HG02571 (cell line): ENCODE measurements around the gene IPO13.

Experiments
- ATAC-seq: cut with Tn5 transposase; IDR thresholded peaks from one replicate; pipeline ENCODE4 v1.9.1; 2021; ENCODE audit warnings: mild to moderate bottlenecking, moderate library complexity; ENCODE audit not compliant: unreplicated experiment

IPO13 gene

DNA sequence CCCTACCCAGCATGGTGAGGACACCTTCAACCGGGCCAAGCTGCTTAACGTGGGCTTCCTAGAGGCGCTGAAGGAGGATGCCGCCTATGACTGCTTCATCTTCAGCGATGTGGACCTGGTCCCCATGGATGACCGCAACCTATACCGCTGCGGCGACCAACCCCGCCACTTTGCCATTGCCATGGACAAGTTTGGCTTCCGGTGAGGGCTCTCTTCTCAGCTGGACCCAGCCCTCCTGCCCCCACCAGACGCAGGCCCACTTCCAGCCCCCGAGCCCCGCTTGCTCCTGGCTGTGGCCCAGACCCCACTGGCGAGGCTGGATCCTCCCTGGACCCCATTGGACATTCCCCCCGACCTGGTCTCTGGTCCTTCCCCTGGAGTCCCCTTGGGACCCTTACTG is 38.1 kb downstream of the IPO13 start:
- ATAC-seq = no peak

GRCh38 chr1:43985984-43986595 is 39.3 kb downstream of the IPO13 start:
- ATAC-seq = no peak

DNA sequence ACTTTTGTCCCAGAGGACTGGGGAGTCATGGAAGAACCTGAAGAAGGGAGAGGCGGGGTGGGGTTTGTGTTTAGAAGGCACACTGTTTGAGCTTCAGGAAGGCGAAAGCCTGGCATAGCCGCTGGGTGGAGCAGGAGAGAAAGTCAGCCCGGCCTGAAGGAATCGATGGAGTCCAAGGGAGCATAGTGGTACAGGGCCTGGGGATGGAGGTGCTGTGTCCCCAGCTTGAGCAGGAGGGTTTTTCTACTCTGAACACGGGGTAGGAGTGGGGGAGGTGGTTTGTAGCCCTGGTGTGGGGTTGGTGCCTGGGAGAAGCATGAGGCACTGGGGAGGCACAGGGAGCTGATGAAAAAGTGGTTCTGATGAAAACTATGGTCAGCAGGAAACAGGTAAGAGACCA is 40.0 kb downstream of the IPO13 start:
- ATAC-seq = no peak

- ATAC-seq = no peak
Observed at GRCh38 chr1:43987159-43987902, 40.6 kb downstream of the IPO13 start.

GRCh38 chr1:43990271-43991199 is 43.8 kb downstream of the IPO13 start:
- ATAC-seq = no peak

- no peak for ATAC-seq
Observed at GRCh38 chr1:43991200-43991475, 44.4 kb downstream of the IPO13 start.

DNA sequence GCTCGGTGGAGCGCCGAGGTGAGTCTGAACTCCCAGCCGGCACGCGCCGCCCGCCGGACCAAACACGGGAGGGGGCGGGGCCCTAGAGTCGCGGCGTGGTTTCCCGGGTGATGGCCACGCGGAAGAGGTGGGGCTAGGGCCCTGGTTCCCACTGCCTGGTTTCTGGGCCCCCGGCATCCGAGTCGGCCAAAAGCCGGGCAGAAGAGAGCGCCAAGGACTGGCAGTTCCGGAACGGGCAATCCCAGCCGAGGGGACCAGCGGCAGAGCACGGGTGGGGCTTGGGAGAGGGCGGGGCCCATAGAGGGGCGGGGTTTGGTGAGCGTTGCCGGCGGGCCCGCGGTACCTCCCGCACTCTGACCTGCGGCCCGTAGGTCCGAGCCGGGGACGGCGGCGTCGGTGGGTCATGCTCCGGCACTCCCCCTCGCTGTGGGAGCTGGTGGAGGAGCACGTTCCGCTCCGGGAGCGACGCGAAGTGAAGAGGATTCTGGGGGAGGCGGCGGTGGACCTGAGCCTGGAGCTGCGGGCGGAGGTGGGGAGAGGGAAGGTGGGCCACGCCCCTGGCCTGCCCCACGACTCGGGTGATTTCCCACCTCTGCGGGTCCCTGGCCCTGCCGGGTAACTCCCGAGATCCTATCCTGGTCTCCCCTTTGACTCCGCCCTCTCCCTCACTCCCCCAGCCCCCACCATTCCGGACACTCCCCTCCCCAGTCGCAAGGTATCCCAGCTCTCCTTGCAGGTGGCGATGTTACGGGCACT is 44.9 kb downstream of the IPO13 start, which contains the start of gene CCDC24:
Gene CCDC24, plus strand, starts transcription at position 124 of the 756 bp plus-strand sequence. Its CDS starts 280 bp downstream, at position 404.
- peak; percentile 67 for ATAC-seq

GRCh38 chr1:43992232-43992995 is 45.7 kb downstream of the IPO13 start:
- ATAC-seq = no peak

DNA sequence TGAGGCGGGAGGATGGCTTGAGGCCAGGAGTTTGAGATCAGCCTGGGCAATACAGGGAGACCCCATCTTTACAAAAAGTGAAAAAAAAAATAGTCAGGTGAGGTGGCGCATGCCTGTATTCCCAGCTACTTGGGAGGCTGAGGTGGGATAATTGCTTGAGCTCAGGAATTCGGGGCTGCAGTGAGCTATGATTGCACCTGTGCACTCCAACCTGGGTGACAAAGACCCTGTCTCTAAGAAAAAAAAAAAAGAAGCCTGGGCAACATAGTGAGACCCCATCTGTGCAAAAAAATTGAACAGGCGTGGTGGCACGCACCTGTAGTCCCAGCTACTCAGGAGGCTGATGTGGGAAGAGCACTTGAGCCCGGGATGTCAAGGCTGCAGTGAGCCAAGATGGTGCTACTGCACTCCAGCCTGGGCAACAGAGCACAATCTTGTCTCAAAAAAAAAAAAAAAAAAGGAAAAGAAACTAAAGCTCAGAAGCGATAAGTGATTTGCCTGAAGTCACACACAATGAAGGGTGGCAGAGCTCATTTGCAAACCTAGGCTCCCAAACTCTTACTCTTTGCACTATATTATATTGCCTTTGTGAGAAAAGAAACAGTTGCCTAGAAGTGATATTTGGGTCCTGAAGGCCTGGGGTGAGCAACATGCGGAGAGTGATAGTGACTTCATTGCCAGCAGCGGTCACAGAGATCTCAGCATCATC is 46.6 kb downstream of the IPO13 start:
- no peak for ATAC-seq

- ATAC-seq = no peak
Observed at GRCh38 chr1:43994071-43994470, 47.3 kb downstream of the IPO13 start.

DNA sequence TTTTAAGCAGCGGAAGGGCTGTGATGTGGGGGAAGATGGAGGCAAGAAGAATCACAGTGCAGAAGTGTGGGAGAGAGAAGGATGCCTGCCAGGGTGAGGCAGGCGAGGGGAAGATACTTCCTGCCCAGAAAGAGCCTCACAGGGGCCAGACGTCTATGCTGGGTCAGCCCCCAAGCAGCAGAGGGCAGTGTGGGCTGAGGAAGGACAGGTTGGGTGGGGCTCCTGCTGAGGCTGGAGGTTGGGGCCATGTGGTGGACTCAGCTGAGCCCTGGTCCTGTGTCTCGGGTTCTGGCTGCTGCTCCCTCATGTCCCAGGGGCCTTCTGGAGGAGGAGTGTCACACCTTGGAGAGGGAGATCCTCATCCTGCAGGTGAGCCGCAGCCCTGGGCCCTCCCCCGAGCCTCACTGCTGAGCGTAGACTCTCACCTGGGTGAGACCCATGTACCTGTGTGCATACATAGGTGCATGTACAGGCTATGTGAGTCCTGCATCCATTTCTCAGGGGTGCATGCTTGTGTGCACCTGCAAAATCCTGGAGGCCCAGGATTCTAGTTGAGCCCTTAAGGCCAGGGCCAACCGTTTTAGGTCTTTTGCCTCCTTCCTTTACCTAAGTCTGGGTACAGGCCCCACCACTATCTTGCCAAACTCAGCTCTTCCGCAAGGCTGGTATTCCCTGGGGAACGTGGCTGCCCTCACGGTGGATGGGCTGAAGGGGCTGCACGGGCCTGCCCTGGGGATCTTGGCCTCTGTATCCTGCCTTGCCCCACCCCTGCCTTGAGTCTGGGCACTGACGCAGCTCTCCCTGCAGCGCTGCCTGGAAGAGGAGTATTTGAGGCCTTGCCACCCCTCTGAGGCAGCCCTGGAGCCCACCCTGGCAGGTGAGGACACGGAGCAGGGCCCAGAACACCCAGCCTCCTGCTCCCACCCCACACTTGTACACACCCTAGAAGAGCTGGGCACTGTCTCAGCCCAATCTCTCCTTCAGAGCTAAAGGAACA is 48.3 kb downstream of the IPO13 start:
- no peak for ATAC-seq

DNA sequence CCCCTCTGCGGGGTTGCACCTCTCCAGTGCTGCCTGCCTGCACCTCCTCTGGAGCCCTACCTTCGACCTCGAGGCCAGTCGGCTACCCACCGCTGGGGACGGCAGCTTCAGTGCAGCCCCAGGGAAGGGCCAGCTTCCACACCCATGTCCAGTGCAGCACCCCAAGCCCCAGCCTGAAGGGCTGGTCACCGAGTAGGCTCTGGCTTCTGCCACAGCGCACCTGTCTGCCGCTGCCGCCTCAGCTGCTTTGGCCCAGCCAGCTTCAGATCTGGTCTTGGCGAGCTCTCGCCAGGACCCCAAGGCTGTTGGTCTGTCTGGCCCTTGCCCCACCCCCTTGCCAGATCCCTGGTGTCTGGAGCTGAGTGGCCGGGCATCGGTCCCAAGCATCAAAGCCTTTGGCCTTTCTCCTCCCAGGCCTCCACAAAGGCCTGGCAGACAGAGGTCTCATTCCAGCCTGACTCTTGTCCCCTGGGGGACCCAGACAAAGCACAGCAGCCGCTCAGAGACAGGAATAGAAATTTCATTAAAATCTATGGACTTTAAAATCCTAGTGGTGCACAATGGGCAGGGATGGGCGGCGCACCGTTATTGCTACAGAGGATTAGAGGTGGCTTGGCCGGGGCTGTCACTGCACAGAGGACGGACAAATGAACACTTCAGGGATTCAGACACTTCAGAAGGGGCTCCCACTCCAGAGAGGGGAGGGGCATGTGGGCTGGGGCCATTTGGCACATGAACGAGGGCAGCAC is 49.4 kb downstream of the IPO13 start:
- ATAC-seq = no peak

DNA sequence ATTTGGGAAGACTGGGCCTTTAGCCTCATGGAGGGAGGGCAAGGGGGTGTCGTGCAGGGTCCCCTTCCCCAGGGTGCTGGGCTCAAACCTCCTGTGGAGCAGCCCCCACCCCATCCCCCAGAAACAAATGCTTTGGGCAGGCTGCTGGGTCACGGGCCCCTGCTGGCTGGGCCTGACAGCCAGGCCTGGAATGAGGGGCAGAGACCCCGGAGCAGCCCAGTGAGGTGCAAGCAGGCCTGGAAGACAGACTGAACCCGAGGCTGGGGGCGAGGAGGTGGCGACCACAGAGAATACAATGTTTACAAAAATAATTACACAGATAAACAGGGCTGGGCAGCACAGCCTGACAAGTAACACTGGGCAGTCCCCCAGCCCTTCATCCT is 50.0 kb downstream of the IPO13 start:
- ATAC-seq = no peak

DNA sequence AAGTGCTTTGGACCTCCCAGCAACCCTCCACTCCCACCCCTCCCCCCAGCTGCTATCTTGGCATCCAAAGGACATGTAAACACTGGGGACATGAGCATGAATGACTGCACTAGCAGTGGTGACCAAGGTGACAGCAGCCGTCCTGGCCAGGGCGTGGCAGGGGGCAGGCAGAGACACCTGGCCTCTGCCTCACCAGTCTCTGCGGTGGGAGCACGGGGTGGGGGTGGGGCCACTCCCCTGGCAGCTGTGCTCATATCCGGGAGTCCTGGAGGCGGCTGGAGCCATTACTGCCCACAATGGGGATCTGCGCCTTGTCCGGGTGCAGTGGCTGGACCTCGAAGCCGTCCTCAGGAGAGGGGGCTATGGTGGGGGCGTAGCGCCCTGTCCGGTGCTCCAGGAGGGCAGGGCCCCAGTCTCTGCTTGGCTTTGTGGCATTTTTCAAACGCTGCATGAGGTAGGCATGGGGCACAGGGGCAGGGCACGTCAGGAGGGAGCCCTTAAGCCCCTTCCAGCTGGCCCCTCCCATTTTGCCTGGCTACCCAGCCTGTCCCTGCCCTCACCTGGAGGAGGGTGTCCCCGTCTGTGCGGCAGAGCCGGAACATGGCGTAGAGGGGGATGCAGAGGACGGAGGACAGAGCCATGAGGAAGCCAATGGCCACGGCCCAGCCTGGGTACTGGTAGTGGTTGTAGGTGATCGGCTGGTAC is 50.7 kb downstream of the IPO13 start:
- ATAC-seq = no peak

- ATAC-seq = no peak
Observed at GRCh38 chr1:43998000-43998378, 51.2 kb downstream of the IPO13 start.

GRCh38 chr1:43999455-43999854 is 52.7 kb downstream of the IPO13 start:
- no peak for ATAC-seq

DNA sequence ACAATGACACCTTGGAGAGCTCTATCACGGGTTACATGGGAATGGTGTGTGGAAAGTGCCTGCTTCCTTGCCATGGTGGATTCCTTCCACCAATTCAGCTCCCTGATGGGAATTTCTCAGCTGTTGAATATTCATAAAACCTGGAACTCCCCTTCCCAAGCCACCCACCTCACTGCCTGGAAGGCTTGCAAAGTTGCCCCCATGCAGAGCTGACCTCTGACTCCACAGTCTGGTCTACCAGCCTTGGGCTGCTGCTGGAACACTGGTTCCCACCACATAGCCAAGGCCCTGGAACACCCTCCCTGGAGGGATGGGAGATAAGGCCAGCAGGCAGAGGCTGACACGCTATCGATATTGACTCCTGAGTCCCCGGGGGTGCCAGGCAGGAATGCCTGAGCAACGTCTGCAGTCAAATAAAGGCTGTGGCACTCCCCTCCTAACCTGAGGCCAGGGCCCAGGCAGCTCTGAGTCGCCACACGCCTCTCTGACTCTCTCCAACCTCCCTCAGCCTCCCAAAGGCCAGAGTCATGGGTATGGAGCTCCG is 53.4 kb downstream of the IPO13 start:
- no peak for ATAC-seq
